Stimulated activated CD8-positive, alpha-beta memory T cell treated with anti-CD3 and anti-CD28 coated beads, Interleukin-7, amount 100 ng/mL, for 1 hour (primary cell): ENCODE data around the gene NEUROD2.
"Not testable (repeated sequence)": the region's sequence is repeated elsewhere in the genome, so short reads cannot be mapped to it uniquely, and the experiment has no call there.

Experiments
- DNase-seq, 2 donors: peaks; one replicate each; pipeline ENCODE4 v3.0.0-alpha.2; 2020; ENCODE audit warnings: low read depth in 2 of 2

NEUROD2 gene

GRCh38 chr17:39602533-39603303 is 5.0 kb downstream of the NEUROD2 start:
- DNase-seq, result no peak

- DNase-seq, result no peak
These were observed 5.8 kb downstream of the NEUROD2 start for GRCh38 chr17:39601758-39602532.

GRCh38 chr17:39600997-39601597 is 6.6 kb downstream of the NEUROD2 start:
- no peak for DNase-seq

GRCh38 chr17:39600288-39600996 is 7.3 kb downstream of the NEUROD2 start:
- DNase-seq, result no peak

- no peak for DNase-seq
These were observed 8.0 kb downstream of the NEUROD2 start for GRCh38 chr17:39599665-39600231.

GRCh38 chr17:39599004-39599664 is 8.6 kb downstream of the NEUROD2 start:
- no peak for DNase-seq

- no peak for DNase-seq
These were observed 9.1 kb downstream of the NEUROD2 start for GRCh38 chr17:39598630-39599003.

- no peak for DNase-seq
These were observed 9.7 kb downstream of the NEUROD2 start for GRCh38 chr17:39598047-39598481.

- DNase-seq, result no peak
These were observed 10.2 kb downstream of the NEUROD2 start for GRCh38 chr17:39597372-39598046.

GRCh38 chr17:39596543-39597267 is 11.0 kb downstream of the NEUROD2 start:
- no peak for DNase-seq

- DNase-seq, result no peak
These were observed 11.7 kb downstream of the NEUROD2 start for GRCh38 chr17:39595928-39596510.

- DNase-seq, result no peak
These were observed 12.4 kb downstream of the NEUROD2 start for GRCh38 chr17:39595294-39595693.

- no peak for DNase-seq
These were observed 14.3 kb downstream of the NEUROD2 start for GRCh38 chr17:39593371-39593770.

GRCh38 chr17:39591958-39592954 is 15.5 kb downstream of the NEUROD2 start:
- DNase-seq, result no peak

GRCh38 chr17:39590180-39590579 is 17.5 kb downstream of the NEUROD2 start:
- not testable (repeated sequence) for DNase-seq

GRCh38 chr17:39582658-39583057 is 25.1 kb downstream of the NEUROD2 start:
- no peak for DNase-seq

GRCh38 chr17:39581759-39582085 is 26.0 kb downstream of the NEUROD2 start:
- DNase-seq, result no peak

GRCh38 chr17:39581071-39581758 is 26.5 kb downstream of the NEUROD2 start:
- DNase-seq, result no peak
